WTC11 (cell line): ENCODE results near the gene ENO2. TPM values are rescaled to one million over a fixed set of nuclear protein-coding genes. Genes with fewer than 3 reads are reported as not detected.
A peak's percentile ranks its signal among the peaks of the same experiment; 100 is the strongest.

Experiments used
- ATAC-seq: fragments of 200-7000 bp; cut with Tn5 transposase; 2 replicates; pipeline ENCODE4 v1.10.0; 2021; ENCODE audit warnings: mild to moderate bottlenecking, moderate library complexity
- CTCF ChIA-PET: fragments of 300-600 bp; sonication (Branson Sonifier 250); formaldehyde crosslinking; loops from one replicate; lab custom pipeline; 2021; ENCODE audit warnings: antibody characterized with exemption; lab: Charles Lee
- POLR2A ChIA-PET: fragments of 350-600 bp; sonication (Branson Sonifier 250); formaldehyde crosslinking; loops from one replicate; lab custom pipeline; 2021; ENCODE audit warnings: antibody characterized with exemption; lab: Charles Lee
- DNase-seq: peaks from one replicate; pipeline ENCODE4 v3.0.0; 2021; ENCODE audit warnings: low spot score
- H3K27ac Mint-ChIP-seq: 2 replicates; pipeline ENCODE4 v1.8.0; 2021; ENCODE audit warnings: mixed read lengths
- H3K27me3 Mint-ChIP-seq: 2 replicates; pipeline ENCODE4 v1.8.0; 2021; ENCODE audit warnings: low read depth, mild to moderate bottlenecking, moderate library complexity, mixed read lengths
- H3K36me3 Mint-ChIP-seq: 2 replicates; pipeline ENCODE4 v1.8.0; 2021; ENCODE audit warnings: mixed read lengths
- H3K4me1 Mint-ChIP-seq: 2 replicates; pipeline ENCODE4 v1.8.0; 2022; ENCODE audit warnings: mixed read lengths
- H3K4me3 Mint-ChIP-seq: 2 replicates; pipeline ENCODE4 v1.8.0; 2021; ENCODE audit warnings: mild to moderate bottlenecking, moderate library complexity, mixed read lengths
- H3K9me3 Mint-ChIP-seq: 2 replicates; pipeline ENCODE4 v1.8.0; 2021; ENCODE audit warnings: mixed read lengths
- ATF1 ChIP-seq: sonication (generic); formaldehyde crosslinking; IDR thresholded peaks from 2 replicates; pipeline ENCODE4 v1.8.1; 2023; ENCODE audit warnings: mild to moderate bottlenecking, moderate library complexity, missing genetic modification reagents
- CREM ChIP-seq: sonication (generic); formaldehyde crosslinking; IDR thresholded peaks from 2 replicates; pipeline ENCODE4 v1.8.1; 2022; ENCODE audit warnings: mild to moderate bottlenecking, missing genetic modification reagents, moderate library complexity
- ELF4 ChIP-seq: sonication (generic); formaldehyde crosslinking; IDR thresholded peaks from 2 replicates; pipeline ENCODE4 v1.8.1; 2022; ENCODE audit warnings: low read depth, mild to moderate bottlenecking, moderate library complexity, missing genetic modification reagents
- ESRRA ChIP-seq: sonication (generic); formaldehyde crosslinking; IDR thresholded peaks from 2 replicates; pipeline ENCODE4 v1.8.1; 2022; ENCODE audit warnings: mild to moderate bottlenecking, missing genetic modification reagents, borderline replicate concordance
- FOXK1 ChIP-seq: sonication (generic); formaldehyde crosslinking; IDR thresholded peaks from 2 replicates; pipeline ENCODE4 v1.8.0; 2022; ENCODE audit warnings: mild to moderate bottlenecking, moderate library complexity, missing genetic modification reagents
- FOXP1 ChIP-seq: sonication (generic); formaldehyde crosslinking; IDR thresholded peaks from 2 replicates; pipeline ENCODE4 v1.8.0; 2022; ENCODE audit warnings: missing genetic modification reagents, mild to moderate bottlenecking, moderate library complexity, borderline replicate concordance
- FOXP4 ChIP-seq: sonication (generic); formaldehyde crosslinking; IDR thresholded peaks from 2 replicates; pipeline ENCODE4 v1.8.0; 2022; ENCODE audit warnings: mild to moderate bottlenecking, missing genetic modification reagents
- IRF1 ChIP-seq: sonication (generic); formaldehyde crosslinking; IDR thresholded peaks from 2 replicates; pipeline ENCODE4 v1.8.0; 2023; ENCODE audit warnings: missing genetic modification reagents
- KAT7 ChIP-seq: sonication (generic); formaldehyde crosslinking; IDR thresholded peaks from 2 replicates; pipeline ENCODE4 v1.8.1; 2023; ENCODE audit warnings: missing genetic modification reagents, mild to moderate bottlenecking, borderline replicate concordance
- NR1H2 ChIP-seq: sonication (generic); formaldehyde crosslinking; IDR thresholded peaks from 2 replicates; pipeline ENCODE4 v1.9.0; 2021; ENCODE audit warnings: mild to moderate bottlenecking, moderate library complexity, missing genetic modification reagents
- NR2C2 ChIP-seq: sonication (generic); formaldehyde crosslinking; IDR thresholded peaks from 2 replicates; pipeline ENCODE4 v1.8.0; 2022; ENCODE audit warnings: mild to moderate bottlenecking, missing genetic modification reagents
- OVOL2 ChIP-seq: fragments of 250-450 bp; sonication (Bioruptor Pico); IDR thresholded peaks from 2 replicates; pipeline ENCODE4 v1.9.0; 2021; ENCODE audit warnings: mild to moderate bottlenecking, borderline replicate concordance
- PREB ChIP-seq: sonication (generic); formaldehyde crosslinking; IDR thresholded peaks from 2 replicates; pipeline ENCODE4 v1.8.1; 2022; ENCODE audit warnings: mild to moderate bottlenecking, missing genetic modification reagents, moderate library complexity, borderline replicate concordance
- PRRX2 ChIP-seq: fragments of 250-450 bp; sonication (Bioruptor Pico); IDR thresholded peaks from 2 replicates; pipeline ENCODE4 v1.8.0; 2021; ENCODE audit warnings: mild to moderate bottlenecking
- STAT6 ChIP-seq: sonication (generic); formaldehyde crosslinking; conservative IDR thresholded peaks from 2 replicates; pipeline ENCODE4 v1.8.1; 2023; ENCODE audit warnings: mild to moderate bottlenecking, low read depth, missing genetic modification reagents, moderate library complexity
- ZNF263 ChIP-seq: sonication (generic); formaldehyde crosslinking; IDR thresholded peaks from 2 replicates; pipeline ENCODE4 v1.8.1; 2022; ENCODE audit warnings: low read depth, mild to moderate bottlenecking, moderate library complexity, missing genetic modification reagents
- ZNF317 ChIP-seq: sonication (generic); formaldehyde crosslinking; IDR thresholded peaks from 2 replicates; pipeline ENCODE4 v1.8.1; 2023; ENCODE audit warnings: low read depth, mild to moderate bottlenecking, moderate library complexity, missing genetic modification reagents, borderline replicate concordance
- ZNF396 ChIP-seq: fragments of 250-450 bp; sonication (Bioruptor Pico); IDR thresholded peaks from 2 replicates; pipeline ENCODE4 v1.8.0; 2021; ENCODE audit warnings: mild to moderate bottlenecking, moderate library complexity, borderline replicate concordance
- ZNF416 ChIP-seq: fragments of 250-450 bp; sonication (Bioruptor Pico); IDR thresholded peaks from 2 replicates; pipeline ENCODE4 v1.9.0; 2021; ENCODE audit warnings: mild to moderate bottlenecking, inconsistent platforms
- total RNA-seq: library from RNA; stranded (reverse); gene quantifications from 3 replicates; pipeline ENCODE4 v1.2.3, GENCODE V29; 2021

Gene ENO2
- total RNA-seq, 1 experiment from 2014 or later, result 118 TPM

GRCh38 chr12:6915789-6916285 is 1.5 kb downstream of the ENO2 start:
- peaks cover 12% of the 10 kb centered on the region for H3K27me3 Mint-ChIP-seq

GRCh38 chr12:6916426-6917200 is 2.2 kb downstream of the ENO2 start:
- peaks cover 8% of the 10 kb centered on the region for H3K27me3 Mint-ChIP-seq
- ATAC-seq (no peak), DNase-seq (no peak)
- TF ChIP-seq ELF4 (CRISPR knock-in tag), result no peak
- no peak for TF ChIP-seq ESRRA (CRISPR knock-in tag)
- peaks cover 39% of the 10 kb centered on the region for H3K4me1 Mint-ChIP-seq
- H3K9me3 Mint-ChIP-seq, result no peaks in the 10 kb centered on the region
- no peak overlapping the region; the same call in 1 of the 2 replicates for H3K27ac Mint-ChIP-seq
- peak overlapping the region; percentile 97; the same call in 1 of the 2 replicates for H3K4me3 Mint-ChIP-seq
- peaks cover 39% of the 10 kb centered on the region for H3K36me3 Mint-ChIP-seq
- CTCF ChIA-PET, result interaction anchor here (2.5 to 9.1 kb wide), 3 partner anchors 9 to 47 kb away, joined by 13 to 45 read pairs (median 13); partner anchors contain the start of gene SPSB2
- POLR2A ChIA-PET, result interaction anchor here (0.6 to 0.8 kb wide), 2 partner anchors 9 to 47 kb away, joined by 4 read pairs; no protein-coding TSS in a partner anchor

More at GRCh38 chr12:6915789-6916285, 1.5 kb downstream of the ENO2 start:
- peak overlapping the region; percentile 97 for H3K4me3 Mint-ChIP-seq
- POLR2A ChIA-PET, result interaction anchor here (0.6 to 2.0 kb wide), 4 partner anchors 10 to 46 kb away, joined by 4 to 16 read pairs (median 5); partner anchors contain the start of gene SPSB2
- DNase-seq (no peak), ATAC-seq (no peak)
- peaks cover 39% of the 10 kb centered on the region for H3K4me1 Mint-ChIP-seq
- no peaks in the 10 kb centered on the region for H3K9me3 Mint-ChIP-seq
- TF ChIP-seq IRF1 (CRISPR knock-in tag), result no peak
- no peak for TF ChIP-seq KAT7 (CRISPR knock-in tag)
- TF ChIP-seq ZNF263 (CRISPR knock-in tag), result no peak
- H3K27ac Mint-ChIP-seq, result no peak overlapping the region
- H3K36me3 Mint-ChIP-seq, result peaks cover 32% of the 10 kb centered on the region
- CTCF ChIA-PET, result interaction anchor here (1.0 to 9.1 kb wide), 5 partner anchors 10 to 47 kb away, joined by 3 to 45 read pairs (median 13); partner anchors contain the start of gene SPSB2

GRCh38 chr12:6917491-6918231 is 3.3 kb downstream of the ENO2 start:
- H3K9me3 Mint-ChIP-seq, result no peaks in the 10 kb centered on the region
- no peak overlapping the region for H3K27ac Mint-ChIP-seq
- ATAC-seq (no peak), DNase-seq (no peak)
- ChIA-PET CTCF (interaction anchor here (0.9 to 9.1 kb wide), 4 partner anchors 8 to 48 kb away, joined by 3 to 45 read pairs (median 8); partner anchors contain the start of gene SPSB2), POLR2A (no interaction called here)
- H3K4me3 Mint-ChIP-seq, result no peak overlapping the region
- H3K36me3 Mint-ChIP-seq, result peaks cover 48% of the 10 kb centered on the region
- peaks cover 6% of the 10 kb centered on the region for H3K27me3 Mint-ChIP-seq
- no peak for TF ChIP-seq NR1H2 (CRISPR knock-in tag)
- TF ChIP-seq ZNF416 (CRISPR knock-in tag), result no peak
- no peak for TF ChIP-seq ZNF396
- H3K4me1 Mint-ChIP-seq, result peaks cover 38% of the 10 kb centered on the region

- Mint-ChIP-seq H3K4me3 (no peak overlapping the region), H3K4me1 (peaks cover 33% of the 10 kb centered on the region), H3K27me3 (no peaks in the 10 kb centered on the region), H3K27ac (peak overlapping the region; percentile 69), H3K9me3 (no peaks in the 10 kb centered on the region), H3K36me3 (peaks cover 52% of the 10 kb centered on the region)
- DNase-seq (no peak), ATAC-seq (no peak)
- TF ChIP-seq ZNF317 (CRISPR knock-in tag), result no peak
- TF ChIP-seq FOXK1, result no peak
- TF ChIP-seq OVOL2 (CRISPR knock-in tag), result no peak
- no peak for TF ChIP-seq KAT7 (CRISPR knock-in tag)
- TF ChIP-seq STAT6 (CRISPR knock-in tag), result no peak
- TF ChIP-seq FOXP4 (CRISPR knock-in tag), result no peak
- TF ChIP-seq FOXP1 (CRISPR knock-in tag), result no peak
- TF ChIP-seq PREB, result no peak
- no peak for TF ChIP-seq CREM (CRISPR knock-in tag)
- TF ChIP-seq ATF1 (CRISPR knock-in tag), result no peak
- no peak for TF ChIP-seq NR2C2
- TF ChIP-seq PRRX2 (CRISPR knock-in tag), result no peak
- CTCF ChIA-PET, result interaction anchor here (1.2 kb wide), 1 partner anchor 18 kb away, joined by 3 read pairs; no protein-coding TSS in a partner anchor
- POLR2A ChIA-PET, result interaction anchor here (0.6 to 0.7 kb wide), 3 partner anchors 25 to 89 kb away, joined by 3 to 8 read pairs (median 5); no protein-coding TSS in a partner anchor
Observed at GRCh38 chr12:6919588-6919987, 5.2 kb downstream of the ENO2 start.
